Measurements from ENCODE around the gene LAMA2. TPM values are rescaled to one million over a fixed set of nuclear protein-coding genes. Genes with fewer than 3 reads are reported as not detected.

LAMA2 gene
- total RNA-seq, 1 experiment from 2014 or later, result 0.02 TPM

- Mint-ChIP-seq H3K36me3 (ENCODE audit: insufficient read depth, unreplicated experiment) (peaks cover under 1% of the 10 kb centered on the region), H3K9me3 (ENCODE audit: unreplicated experiment) (peaks cover 9% of the 10 kb centered on the region), H3K4me3 (ENCODE audit: unreplicated experiment) (no peak overlapping the region), H3K27ac (ENCODE audit: unreplicated experiment) (no peak overlapping the region), H3K4me1 (ENCODE audit: low read depth, unreplicated experiment) (no peaks in the 10 kb centered on the region), H3K27me3 (ENCODE audit: insufficient read depth, unreplicated experiment) (no peaks in the 10 kb centered on the region)
- POLR2A ChIA-PET, result no interaction called here
- H3K4me3 ChIP-seq (ENCODE audit: low read depth, low read length), result no peak overlapping the region
- no peaks in the 10 kb centered on the region for H3K36me3 ChIP-seq (ENCODE audit: control insufficient read depth, insufficient read depth, low read length)
- no peaks in the 10 kb centered on the region for H3K4me1 ChIP-seq
- intact Hi-C loops (cut with micrococcal nuclease; ENCODE audit: unreplicated experiment), result no loop called here
- TF ChIP-seq, protein P1, sequence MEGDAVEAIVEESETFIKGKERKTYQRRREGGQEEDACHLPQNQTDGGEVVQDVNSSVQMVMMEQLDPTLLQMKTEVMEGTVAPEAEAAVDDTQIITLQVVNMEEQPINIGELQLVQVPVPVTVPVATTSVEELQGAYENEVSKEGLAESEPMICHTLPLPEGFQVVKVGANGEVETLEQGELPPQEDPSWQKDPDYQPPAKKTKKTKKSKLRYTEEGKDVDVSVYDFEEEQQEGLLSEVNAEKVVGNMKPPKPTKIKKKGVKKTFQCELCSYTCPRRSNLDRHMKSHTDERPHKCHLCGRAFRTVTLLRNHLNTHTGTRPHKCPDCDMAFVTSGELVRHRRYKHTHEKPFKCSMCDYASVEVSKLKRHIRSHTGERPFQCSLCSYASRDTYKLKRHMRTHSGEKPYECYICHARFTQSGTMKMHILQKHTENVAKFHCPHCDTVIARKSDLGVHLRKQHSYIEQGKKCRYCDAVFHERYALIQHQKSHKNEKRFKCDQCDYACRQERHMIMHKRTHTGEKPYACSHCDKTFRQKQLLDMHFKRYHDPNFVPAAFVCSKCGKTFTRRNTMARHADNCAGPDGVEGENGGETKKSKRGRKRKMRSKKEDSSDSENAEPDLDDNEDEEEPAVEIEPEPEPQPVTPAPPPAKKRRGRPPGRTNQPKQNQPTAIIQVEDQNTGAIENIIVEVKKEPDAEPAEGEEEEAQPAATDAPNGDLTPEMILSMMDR (IDR thresholded peaks at IDR 0.05; ENCODE audit: insufficient read depth in 1 of 2, low read depth in 1 of 2, low read length in 1 of 2, severe bottlenecking in 1 of 2, unreplicated experiment in 1 of 2), result no peak
- H3K27me3 ChIP-seq (replicated peaks; ENCODE audit: control insufficient read depth, insufficient read depth, low read length), result no peaks in the 10 kb centered on the region
- DNase-seq, result no peak
- peaks cover 4% of the 10 kb centered on the region; the same call in 1 of the 2 replicates for H3K9me3 ChIP-seq
- CTCF ChIA-PET, result no interaction called here
- BruUV-seq (replicated peaks), result no TSS peak
Observed at GRCh38 chr6:128855581-128856085, 27.3 kb upstream of the LAMA2 start.

GRCh38 chr6:128857806-128858205, 25.1 kb upstream of the LAMA2 start:
- intact Hi-C loops (cut with micrococcal nuclease; ENCODE audit: unreplicated experiment), result no loop called here
- Mint-ChIP-seq H3K4me3 (ENCODE audit: unreplicated experiment) (no peak overlapping the region), H3K4me1 (ENCODE audit: low read depth, unreplicated experiment) (no peaks in the 10 kb centered on the region), H3K27me3 (ENCODE audit: insufficient read depth, unreplicated experiment) (no peaks in the 10 kb centered on the region), H3K27ac (ENCODE audit: unreplicated experiment) (no peak overlapping the region), H3K9me3 (ENCODE audit: unreplicated experiment) (peaks cover 23% of the 10 kb centered on the region), H3K36me3 (ENCODE audit: insufficient read depth, unreplicated experiment) (peaks cover 6% of the 10 kb centered on the region)
- ChIA-PET CTCF (no interaction called here), POLR2A (no interaction called here)
- DNase-seq, result no peak
- BruUV-seq (replicated peaks), result no TSS peak
- H3K27me3 ChIP-seq (replicated peaks; ENCODE audit: control insufficient read depth, insufficient read depth, low read length), result no peaks in the 10 kb centered on the region
- no peaks in the 10 kb centered on the region for H3K36me3 ChIP-seq (ENCODE audit: control insufficient read depth, insufficient read depth, low read length)
- H3K9me3 ChIP-seq, result peaks cover 4% of the 10 kb centered on the region
- TF ChIP-seq, protein P1 (IDR thresholded peaks at IDR 0.05; ENCODE audit: insufficient read depth in 1 of 2, low read depth in 1 of 2, low read length in 1 of 2, severe bottlenecking in 1 of 2, unreplicated experiment in 1 of 2), result no peak
- H3K4me3 ChIP-seq (ENCODE audit: low read depth, low read length), result no peak overlapping the region
- no peaks in the 10 kb centered on the region for H3K4me1 ChIP-seq

GRCh38 chr6:128860782-128861181, 22.2 kb upstream of the LAMA2 start:
- H3K27me3 ChIP-seq (replicated peaks; ENCODE audit: control insufficient read depth, insufficient read depth, low read length), result no peaks in the 10 kb centered on the region
- no TSS peak for BruUV-seq (replicated peaks)

More at GRCh38 chr6:128860782-128861181, 22.2 kb upstream of the LAMA2 start:
- Histone ChIP-seq H3K4me3 (ENCODE audit: low read depth, low read length) (no peak overlapping the region), H3K4me1 (no peaks in the 10 kb centered on the region), H3K9me3 (peaks cover 4% of the 10 kb centered on the region), H3K36me3 (ENCODE audit: control insufficient read depth, insufficient read depth, low read length) (no peaks in the 10 kb centered on the region)
- Mint-ChIP-seq H3K27me3 (ENCODE audit: insufficient read depth, unreplicated experiment) (peaks cover 2% of the 10 kb centered on the region), H3K36me3 (ENCODE audit: insufficient read depth, unreplicated experiment) (peaks cover 6% of the 10 kb centered on the region), H3K4me1 (ENCODE audit: low read depth, unreplicated experiment) (no peaks in the 10 kb centered on the region), H3K9me3 (ENCODE audit: unreplicated experiment) (peaks cover 23% of the 10 kb centered on the region), H3K27ac (ENCODE audit: unreplicated experiment) (no peak overlapping the region), H3K4me3 (ENCODE audit: unreplicated experiment) (no peak overlapping the region)
- ChIA-PET CTCF (no interaction called here), POLR2A (no interaction called here)
- intact Hi-C loops (cut with micrococcal nuclease; ENCODE audit: unreplicated experiment), result no loop called here
- DNase-seq, result no peak
- TF ChIP-seq, protein P1 (IDR thresholded peaks at IDR 0.05; ENCODE audit: insufficient read depth in 1 of 2, low read depth in 1 of 2, low read length in 1 of 2, severe bottlenecking in 1 of 2, unreplicated experiment in 1 of 2), result no peak
